Activated T-helper 2 cell treated with anti-CD3 and anti-CD28 coated beads, Interferon-gamma antibody, Interleukin-2, Interleukin-4, amounts not matched to agents 10 μg/mL and 5 μg/mL and 100 μg/mL, durations not matched to agents 14 hours and 24 hours and 36 hours (primary cell): ENCODE data around the gene PLCH1. TPM values are rescaled to one million over a fixed set of nuclear protein-coding genes. Genes with fewer than 3 reads are reported as not detected.
A peak's percentile ranks its signal among the peaks of the same experiment; 100 is the strongest.

ENCODE experiments used
- DNase-seq: peaks from one replicate; pipeline ENCODE4 v3.0.0; 2021; ENCODE audit warnings: low spot score
- H3K27ac Mint-ChIP-seq: one replicate; pipeline ENCODE4 v1.8.0; 2021; ENCODE audit warnings: mixed read lengths
- H3K27me3 Mint-ChIP-seq: one replicate; pipeline ENCODE4 v1.8.0; 2021; ENCODE audit warnings: low read depth, mixed read lengths
- H3K36me3 Mint-ChIP-seq: one replicate; pipeline ENCODE4 v1.8.0; 2021; ENCODE audit warnings: low read depth, mixed read lengths
- H3K4me1 Mint-ChIP-seq: one replicate; pipeline ENCODE4 v1.8.0; 2021; ENCODE audit warnings: low read depth, mixed read lengths
- H3K4me3 Mint-ChIP-seq: one replicate; pipeline ENCODE4 v1.8.0; 2021; ENCODE audit warnings: low read depth, mild to moderate bottlenecking, moderate library complexity, mixed read lengths
- H3K9me3 Mint-ChIP-seq: one replicate; pipeline ENCODE4 v1.8.0; 2021; ENCODE audit warnings: mixed read lengths
- intact Hi-C: fragments of 100-400 bp; cut with micrococcal nuclease; formaldehyde crosslinking; loops from one replicate; pipeline ENCODE4 v1.15.1; 2023
- total RNA-seq: library from RNA; stranded (reverse); gene quantifications from 2 replicates; pipeline ENCODE4 v1.2.3, GENCODE V29; 2022

PLCH1 gene
- total RNA-seq, 1 donor from 2014 or later = 0.09 TPM

- no peaks in the 10 kb centered on the region for H3K36me3 Mint-ChIP-seq
- no peaks in the 10 kb centered on the region for H3K9me3 Mint-ChIP-seq
- intact Hi-C loops = no loop called here
- no peak overlapping the region for H3K27ac Mint-ChIP-seq
- DNase-seq = no peak
- no peak overlapping the region for H3K4me3 Mint-ChIP-seq
- peaks cover 6% of the 10 kb centered on the region for H3K27me3 Mint-ChIP-seq
- peaks cover 2% of the 10 kb centered on the region for H3K4me1 Mint-ChIP-seq
These were observed 141.6 kb downstream of the PLCH1 start for GRCh38 chr3:155603302-155603701.

- intact Hi-C loops = no loop called here
- H3K27ac Mint-ChIP-seq = no peak overlapping the region
- DNase-seq = no peak
- H3K4me3 Mint-ChIP-seq = no peak overlapping the region
- peaks cover 2% of the 10 kb centered on the region for H3K4me1 Mint-ChIP-seq
- H3K36me3 Mint-ChIP-seq = no peaks in the 10 kb centered on the region
- no peaks in the 10 kb centered on the region for H3K9me3 Mint-ChIP-seq
- H3K27me3 Mint-ChIP-seq = peaks cover 6% of the 10 kb centered on the region
These were observed 142.6 kb downstream of the PLCH1 start for GRCh38 chr3:155602307-155602706.

- intact Hi-C loops = no loop called here
These were observed 146.2 kb downstream of the PLCH1 start for GRCh38 chr3:155598671-155599070.

GRCh38 chr3:155596615-155597014 lies 148.3 kb downstream of the PLCH1 start:
- Mint-ChIP-seq H3K36me3 (no peaks in the 10 kb centered on the region), H3K27me3 (peaks cover 5% of the 10 kb centered on the region), H3K27ac (no peak overlapping the region), H3K9me3 (no peaks in the 10 kb centered on the region), H3K4me1 (no peaks in the 10 kb centered on the region), H3K4me3 (no peak overlapping the region)
- no peak for DNase-seq
- intact Hi-C loops = no loop called here

More at GRCh38 chr3:155598671-155599070, 146.2 kb downstream of the PLCH1 start:
- Mint-ChIP-seq H3K27me3 (peaks cover 4% of the 10 kb centered on the region), H3K4me3 (no peak overlapping the region), H3K27ac (no peak overlapping the region), H3K9me3 (no peaks in the 10 kb centered on the region), H3K36me3 (no peaks in the 10 kb centered on the region), H3K4me1 (peaks cover 2% of the 10 kb centered on the region)
- DNase-seq = no peak

GRCh38 chr3:155595371-155595770 lies 149.5 kb downstream of the PLCH1 start:
- no peaks in the 10 kb centered on the region for H3K36me3 Mint-ChIP-seq
- H3K4me1 Mint-ChIP-seq = no peaks in the 10 kb centered on the region
- no peak for DNase-seq
- no peaks in the 10 kb centered on the region for H3K9me3 Mint-ChIP-seq
- no peak overlapping the region for H3K27ac Mint-ChIP-seq
- H3K27me3 Mint-ChIP-seq = peaks cover 7% of the 10 kb centered on the region
- H3K4me3 Mint-ChIP-seq = no peak overlapping the region
- intact Hi-C loops = no loop called here

GRCh38 chr3:155594526-155595187 lies 150.2 kb downstream of the PLCH1 start:
- peaks cover 7% of the 10 kb centered on the region for H3K27me3 Mint-ChIP-seq

GRCh38 chr3:155587581-155587980 lies 157.3 kb downstream of the PLCH1 start:
- peaks cover 28% of the 10 kb centered on the region for H3K27me3 Mint-ChIP-seq
- DNase-seq = no peak
- no peak overlapping the region for H3K27ac Mint-ChIP-seq
- no peaks in the 10 kb centered on the region for H3K9me3 Mint-ChIP-seq
- intact Hi-C loops = no loop called here
- no peak overlapping the region for H3K4me3 Mint-ChIP-seq
- no peaks in the 10 kb centered on the region for H3K36me3 Mint-ChIP-seq
- peaks cover 4% of the 10 kb centered on the region for H3K4me1 Mint-ChIP-seq

More at GRCh38 chr3:155594526-155595187, 150.2 kb downstream of the PLCH1 start:
- Mint-ChIP-seq H3K36me3 (no peaks in the 10 kb centered on the region), H3K27ac (no peak overlapping the region), H3K4me1 (no peaks in the 10 kb centered on the region), H3K4me3 (no peak overlapping the region), H3K9me3 (no peaks in the 10 kb centered on the region)
- no peak for DNase-seq
- intact Hi-C loops = no loop called here

GRCh38 chr3:155585384-155585783 lies 159.5 kb downstream of the PLCH1 start:
- Mint-ChIP-seq H3K36me3 (no peaks in the 10 kb centered on the region), H3K27ac (no peak overlapping the region), H3K27me3 (peaks cover 34% of the 10 kb centered on the region), H3K4me1 (peaks cover 11% of the 10 kb centered on the region), H3K4me3 (no peak overlapping the region), H3K9me3 (no peaks in the 10 kb centered on the region)
- intact Hi-C loops = no loop called here
- DNase-seq = no peak

GRCh38 chr3:155581579-155581978 lies 163.3 kb downstream of the PLCH1 start:
- peak; percentile 13 for DNase-seq
- H3K27ac Mint-ChIP-seq = no peak overlapping the region
- peak overlapping the region; percentile 19 for H3K4me3 Mint-ChIP-seq
- no peaks in the 10 kb centered on the region for H3K36me3 Mint-ChIP-seq
- H3K27me3 Mint-ChIP-seq = peaks cover 51% of the 10 kb centered on the region
- H3K9me3 Mint-ChIP-seq = no peaks in the 10 kb centered on the region
- intact Hi-C loops = no loop called here
- H3K4me1 Mint-ChIP-seq = peaks cover 11% of the 10 kb centered on the region

- intact Hi-C loops = no loop called here
- Mint-ChIP-seq H3K27me3 (peaks cover 27% of the 10 kb centered on the region), H3K4me3 (no peak overlapping the region), H3K4me1 (no peaks in the 10 kb centered on the region), H3K27ac (no peak overlapping the region), H3K36me3 (no peaks in the 10 kb centered on the region), H3K9me3 (no peaks in the 10 kb centered on the region)
- no peak for DNase-seq
These were observed 172.8 kb downstream of the PLCH1 start for GRCh38 chr3:155572085-155572484.

- H3K36me3 Mint-ChIP-seq = no peaks in the 10 kb centered on the region
- peaks cover 20% of the 10 kb centered on the region for H3K27me3 Mint-ChIP-seq
- H3K4me3 Mint-ChIP-seq = no peak overlapping the region
These were observed 176.6 kb downstream of the PLCH1 start for GRCh38 chr3:155568295-155568694.

GRCh38 chr3:155560594-155560993 lies 184.3 kb downstream of the PLCH1 start:
- Mint-ChIP-seq H3K4me3 (no peak overlapping the region), H3K9me3 (no peaks in the 10 kb centered on the region), H3K4me1 (peaks cover 4% of the 10 kb centered on the region), H3K27me3 (peaks cover 3% of the 10 kb centered on the region), H3K36me3 (no peaks in the 10 kb centered on the region), H3K27ac (no peak overlapping the region)
- DNase-seq = no peak
- intact Hi-C loops = no loop called here

More at GRCh38 chr3:155568295-155568694, 176.6 kb downstream of the PLCH1 start:
- H3K4me1 Mint-ChIP-seq = no peaks in the 10 kb centered on the region
- intact Hi-C loops = no loop called here
- no peak for DNase-seq
- H3K27ac Mint-ChIP-seq = no peak overlapping the region
- no peaks in the 10 kb centered on the region for H3K9me3 Mint-ChIP-seq

GRCh38 chr3:155560135-155560534 lies 184.7 kb downstream of the PLCH1 start:
- H3K9me3 Mint-ChIP-seq = no peaks in the 10 kb centered on the region
- H3K36me3 Mint-ChIP-seq = no peaks in the 10 kb centered on the region
- no peak overlapping the region for H3K4me3 Mint-ChIP-seq
- intact Hi-C loops = no loop called here
- no peak overlapping the region for H3K27ac Mint-ChIP-seq
- DNase-seq = no peak
- peaks cover 3% of the 10 kb centered on the region for H3K27me3 Mint-ChIP-seq
- H3K4me1 Mint-ChIP-seq = peaks cover 9% of the 10 kb centered on the region
